HepG2 (cell line): ENCODE data around the gene CEP164. TPM values are rescaled to one million over a fixed set of nuclear protein-coding genes. Genes with fewer than 3 reads are reported as not detected.
A peak's percentile ranks its signal among the peaks of the same experiment; 100 is the strongest.

Experiments used
- HOXA3 ChIP-seq: sonication (generic); formaldehyde crosslinking; IDR thresholded peaks from 2 replicates; pipeline ENCODE4 v1.5.0; 2020; ENCODE audit warnings: missing genetic modification reagents
- RNF2 ChIP-seq: fragments of 450-650 bp; conservative IDR thresholded peaks from 2 replicates; pipeline ENCODE4 v1.6.1; 2016; ENCODE audit warnings: low read depth
- SKIL ChIP-seq: sonication (generic); formaldehyde crosslinking; IDR thresholded peaks from 2 replicates; pipeline ENCODE4 v1.8.0; 2022; ENCODE audit warnings: missing genetic modification reagents, mild to moderate bottlenecking, moderate library complexity, borderline replicate concordance
- SOX13 ChIP-seq, 3 experiments: fragments of 450-650 bp in 1 of 3; sonication (generic) in 1 of 3; formaldehyde crosslinking in 1 of 3; IDR thresholded peaks in 2 of 3; conservative IDR thresholded peaks in 1 of 3; 2 replicates each; pipeline versions ENCODE4 v1.5.0 to v1.6.1; 2016 to 2020; ENCODE audit warnings: antibody characterized with exemption in 1 of 3, mild to moderate bottlenecking in 1 of 3, missing compliant biosample characterization in 1 of 3, missing genetic modification reagents in 1 of 3, moderate library complexity in 1 of 3
- SOX6 ChIP-seq, 2 experiments: fragments of 450-650 bp in 1 of 2; sonication (generic) in 1 of 2; formaldehyde crosslinking in 1 of 2; IDR thresholded peaks; 2 replicates each; pipeline versions ENCODE4 v1.4.0 to v1.6.1; 2017 to 2020; ENCODE audit warnings: antibody characterized with exemption in 1 of 2, mild to moderate bottlenecking in 1 of 2, missing genetic modification reagents in 1 of 2
- SP4 ChIP-seq: sonication (generic); formaldehyde crosslinking; IDR thresholded peaks from 2 replicates; pipeline ENCODE4 v1.8.1; 2023; ENCODE audit warnings: mild to moderate bottlenecking, missing genetic modification reagents
- ZBTB20 ChIP-seq: sonication (generic); formaldehyde crosslinking; IDR thresholded peaks from 2 replicates; pipeline ENCODE4 v1.8.1; 2023; ENCODE audit warnings: missing genetic modification reagents, low read depth, mild to moderate bottlenecking, borderline replicate concordance
- ZBTB7A ChIP-seq: sonication (generic); formaldehyde crosslinking; IDR thresholded peaks from 2 replicates; pipeline ENCODE4 v1.8.0; 2022; ENCODE audit warnings: mild to moderate bottlenecking, missing genetic modification reagents
- ZNF598 ChIP-seq: sonication (generic); formaldehyde crosslinking; IDR thresholded peaks from 2 replicates; pipeline ENCODE4 v1.5.1; 2020; ENCODE audit warnings: mild to moderate bottlenecking, missing genetic modification reagents, borderline replicate concordance
- polyA plus RNA-seq, 8 experiments: library from polyadenylated mRNA; depleted of rRNA in 3 of 8; stranded (reverse) in 7 of 8; unstranded in 1 of 8; fragments of >200 nt; fragmentation: Illumina TruSeq in 4 of 8; extraction: Trizol in 4 of 8; gene quantifications; 2 replicates each; pipeline versions ENCODE4 v1.2.1 to v1.2.3, GENCODE V29; 2011 to 2016; ENCODE audit warnings: low read depth in 4 of 8, missing spikeins in 1 of 8, mixed read lengths in 1 of 8; ENCODE audit not compliant: insufficient read depth in 1 of 8
- total RNA-seq, 5 experiments: library from RNA; depleted of rRNA; stranded (reverse); fragments of >200 nt; fragmentation: Illumina TruSeq; extraction: Trizol; gene quantifications; 2 replicates each; pipeline ENCODE4 v1.2.3, GENCODE V29; 2016; ENCODE audit warnings: low read depth in 1 of 5
- TF ChIP-seq, protein P1 (sequence below): sonication (generic); formaldehyde crosslinking; IDR thresholded peaks from 2 replicates; pipeline ENCODE4 v1.4.0; 2020; ENCODE audit warnings: mild to moderate bottlenecking, low read depth, missing genetic modification reagents
- TF ChIP-seq, protein P2 (sequence below): sonication (generic); formaldehyde crosslinking; IDR thresholded peaks from 2 replicates; pipeline ENCODE4 v1.8.0; 2022; ENCODE audit warnings: missing genetic modification reagents, mild to moderate bottlenecking, borderline replicate concordance
- TF ChIP-seq, protein P3 (sequence below): sonication (generic); formaldehyde crosslinking; IDR thresholded peaks from 2 replicates; pipeline ENCODE4 v1.5.1; 2020; ENCODE audit warnings: missing genetic modification reagents, mild to moderate bottlenecking, borderline replicate concordance
- TF ChIP-seq, protein P4 (sequence below): sonication (generic); formaldehyde crosslinking; IDR thresholded peaks from 2 replicates; pipeline ENCODE4 v1.9.0; 2022; ENCODE audit warnings: low read depth, missing genetic modification reagents

Gene CEP164
- total and polyA plus RNA-seq, 2 of the 13 experiments (the other 11 are each of a cell fraction or from before 2014, with no cell fraction given): 11.4 to 15.2 TPM

- TF ChIP-seq SKIL (peak; percentile 81), HOXA3 (peak; percentile 51; the same call in 1 of the 2 replicates), ZNF598 (CRISPR knock-in tag) (no peak), ZBTB20 (CRISPR knock-in tag) (0 out of 2 replicates have a peak, but pooled peaks have one; percentile 40), RNF2 (no peak), ZBTB7A (CRISPR knock-in tag) (peak; percentile 82; the same call in 1 of the 2 replicates), SOX6 (IDR thresholded peaks at IDR 0.05) (no peak), SOX6 (CRISPR knock-in tag; IDR thresholded peaks at IDR 0.05) (peak; percentile 76), SOX13 (IDR thresholded peaks at IDR 0.05) (no peak), SOX13 (CRISPR knock-in tag; conservative IDR thresholded peaks at IDR 0.05 in 1 of 2, IDR thresholded peaks at IDR 0.05 in 1 of 2) (0 out of 4 replicates have a peak, but pooled peaks of 1 of the 2 experiments have one; percentile 22), SP4 (CRISPR knock-in tag) (0 out of 2 replicates have a peak, but pooled peaks have one; percentile 56)
- TF ChIP-seq, protein P1, sequence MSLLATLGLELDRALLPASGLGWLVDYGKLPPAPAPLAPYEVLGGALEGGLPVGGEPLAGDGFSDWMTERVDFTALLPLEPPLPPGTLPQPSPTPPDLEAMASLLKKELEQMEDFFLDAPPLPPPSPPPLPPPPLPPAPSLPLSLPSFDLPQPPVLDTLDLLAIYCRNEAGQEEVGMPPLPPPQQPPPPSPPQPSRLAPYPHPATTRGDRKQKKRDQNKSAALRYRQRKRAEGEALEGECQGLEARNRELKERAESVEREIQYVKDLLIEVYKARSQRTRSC (CRISPR knock-in tag): no peak
- TF ChIP-seq, protein P2, sequence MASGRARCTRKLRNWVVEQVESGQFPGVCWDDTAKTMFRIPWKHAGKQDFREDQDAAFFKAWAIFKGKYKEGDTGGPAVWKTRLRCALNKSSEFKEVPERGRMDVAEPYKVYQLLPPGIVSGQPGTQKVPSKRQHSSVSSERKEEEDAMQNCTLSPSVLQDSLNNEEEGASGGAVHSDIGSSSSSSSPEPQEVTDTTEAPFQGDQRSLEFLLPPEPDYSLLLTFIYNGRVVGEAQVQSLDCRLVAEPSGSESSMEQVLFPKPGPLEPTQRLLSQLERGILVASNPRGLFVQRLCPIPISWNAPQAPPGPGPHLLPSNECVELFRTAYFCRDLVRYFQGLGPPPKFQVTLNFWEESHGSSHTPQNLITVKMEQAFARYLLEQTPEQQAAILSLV (CRISPR knock-in tag): peak; percentile 63; the same call in 1 of the 2 replicates
- TF ChIP-seq, protein P3, sequence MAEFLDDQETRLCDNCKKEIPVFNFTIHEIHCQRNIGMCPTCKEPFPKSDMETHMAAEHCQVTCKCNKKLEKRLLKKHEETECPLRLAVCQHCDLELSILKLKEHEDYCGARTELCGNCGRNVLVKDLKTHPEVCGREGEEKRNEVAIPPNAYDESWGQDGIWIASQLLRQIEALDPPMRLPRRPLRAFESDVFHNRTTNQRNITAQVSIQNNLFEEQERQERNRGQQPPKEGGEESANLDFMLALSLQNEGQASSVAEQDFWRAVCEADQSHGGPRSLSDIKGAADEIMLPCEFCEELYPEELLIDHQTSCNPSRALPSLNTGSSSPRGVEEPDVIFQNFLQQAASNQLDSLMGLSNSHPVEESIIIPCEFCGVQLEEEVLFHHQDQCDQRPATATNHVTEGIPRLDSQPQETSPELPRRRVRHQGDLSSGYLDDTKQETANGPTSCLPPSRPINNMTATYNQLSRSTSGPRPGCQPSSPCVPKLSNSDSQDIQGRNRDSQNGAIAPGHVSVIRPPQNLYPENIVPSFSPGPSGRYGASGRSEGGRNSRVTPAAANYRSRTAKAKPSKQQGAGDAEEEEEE (CRISPR knock-in tag): peak; percentile 53; the same call in 1 of the 2 replicates
- TF ChIP-seq, protein P4, sequence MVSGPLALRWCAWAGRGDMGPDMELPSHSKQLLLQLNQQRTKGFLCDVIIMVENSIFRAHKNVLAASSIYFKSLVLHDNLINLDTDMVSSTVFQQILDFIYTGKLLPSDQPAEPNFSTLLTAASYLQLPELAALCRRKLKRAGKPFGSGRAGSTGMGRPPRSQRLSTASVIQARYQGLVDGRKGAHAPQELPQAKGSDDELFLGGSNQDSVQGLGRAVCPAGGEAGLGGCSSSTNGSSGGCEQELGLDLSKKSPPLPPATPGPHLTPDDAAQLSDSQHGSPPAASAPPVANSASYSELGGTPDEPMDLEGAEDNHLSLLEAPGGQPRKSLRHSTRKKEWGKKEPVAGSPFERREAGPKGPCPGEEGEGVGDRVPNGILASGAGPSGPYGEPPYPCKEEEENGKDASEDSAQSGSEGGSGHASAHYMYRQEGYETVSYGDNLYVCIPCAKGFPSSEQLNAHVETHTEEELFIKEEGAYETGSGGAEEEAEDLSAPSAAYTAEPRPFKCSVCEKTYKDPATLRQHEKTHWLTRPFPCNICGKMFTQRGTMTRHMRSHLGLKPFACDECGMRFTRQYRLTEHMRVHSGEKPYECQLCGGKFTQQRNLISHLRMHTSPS (CRISPR knock-in tag): peak; percentile 31; the same call in 1 of the 2 replicates
- TF ChIP-seq, all 625 proteins: peak for 76
These were observed 83.4 kb downstream of the CEP164 start (continued) for GRCh38 chr11:117410861-117411710.
